Measurements from ENCODE around the gene B3GALNT2. TPM values are rescaled to one million over a fixed set of nuclear protein-coding genes. Genes with fewer than 3 reads are reported as not detected.

The B3GALNT2 gene
- total RNA-seq, 4 donors from 2014 or later, result 38.3 to 56.9 (median 43.8) TPM

GRCh38 chr1:235429143-235429542 is 75.1 kb downstream of the B3GALNT2 start:
- no peaks in the 10 kb centered on the region for H3K27me3 ChIP-seq
- intact Hi-C loops (cut with DNase I), result no loop called here
- no peak overlapping the region for H3K4me3 ChIP-seq (replicated peaks in 1 of 3)
- H3K9me3 ChIP-seq, result no peaks in the 10 kb centered on the region
- 89 to 94% methylated on average over 5 of the region's 5 CpGs for WGBS, 2 donors
- H3K4me1 ChIP-seq, result no peaks in the 10 kb centered on the region
- no peak for DNase-seq
- H3K36me3 ChIP-seq, result peaks cover 0 to 4% of the 10 kb centered on the region in 2 donors
- TF ChIP-seq CTCF (IDR thresholded peaks at IDR 0.05) (no peak), POLR2A (IDR thresholded peaks at IDR 0.05) (no peak)
- no peak overlapping the region for H3K27ac ChIP-seq

DNA sequence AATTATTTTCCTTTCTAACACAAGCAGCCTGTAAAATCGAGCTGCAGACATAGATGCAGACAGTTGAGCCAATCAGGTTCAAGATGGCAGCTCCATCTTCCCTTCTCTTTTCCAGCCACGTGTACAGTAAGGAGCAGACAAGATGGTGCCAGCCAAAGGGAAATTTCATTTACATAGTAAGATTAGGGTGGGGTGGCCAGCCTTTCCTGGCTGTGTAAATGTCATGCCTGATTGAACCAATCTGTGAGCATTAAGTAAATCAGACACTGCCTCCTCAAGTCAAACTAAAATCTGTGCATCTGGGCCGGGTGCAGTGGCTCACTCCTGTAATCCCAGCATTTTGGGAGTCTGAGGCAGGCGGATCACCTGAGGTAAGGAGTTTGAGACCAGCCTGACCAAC is 76.8 kb downstream of the B3GALNT2 start:
- H3K27ac ChIP-seq, result no peak overlapping the region
- H3K4me1 ChIP-seq, result peaks cover 0 to 8% of the 10 kb centered on the region in 2 donors
- intact Hi-C loops (cut with DNase I), result no loop called here
- H3K9me3 ChIP-seq, result no peaks in the 10 kb centered on the region
- no peaks in the 10 kb centered on the region for H3K27me3 ChIP-seq
- no peaks in the 10 kb centered on the region for H3K36me3 ChIP-seq
- no peak for TF ChIP-seq POLR2A (IDR thresholded peaks at IDR 0.05)
- no peak for TF ChIP-seq CTCF (IDR thresholded peaks at IDR 0.05)
- no peak for DNase-seq
- WGBS, 2 donors, result 80 to 90% methylated on average over 4 of the region's 4 CpGs
- no peak overlapping the region for H3K4me3 ChIP-seq (replicated peaks in 1 of 3)

- Histone ChIP-seq H3K27ac (no peak overlapping the region), H3K9me3 (no peaks in the 10 kb centered on the region), H3K36me3 (no peaks in the 10 kb centered on the region), H3K4me3 (replicated peaks in 1 of 3) (no peak overlapping the region), H3K27me3 (no peaks in the 10 kb centered on the region), H3K4me1 (peaks cover 0 to 11% of the 10 kb centered on the region in 2 donors)
- intact Hi-C loops (cut with DNase I), result no loop called here
- TF ChIP-seq POLR2A (IDR thresholded peaks at IDR 0.05) (no peak), CTCF (IDR thresholded peaks at IDR 0.05) (no peak)
- 96 to 97% methylated on average over 13 of the region's 13 CpGs for WGBS, 2 donors
- no peak for DNase-seq
These were observed 77.6 kb downstream of the B3GALNT2 start for GRCh38 chr1:235426680-235427079.

GRCh38 chr1:235426143-235426542 is 78.1 kb downstream of the B3GALNT2 start:
- Histone ChIP-seq H3K27me3 (no peaks in the 10 kb centered on the region), H3K4me3 (replicated peaks in 1 of 3) (no peak overlapping the region), H3K36me3 (no peaks in the 10 kb centered on the region), H3K4me1 (peaks cover 0 to 15% of the 10 kb centered on the region in 2 donors), H3K9me3 (no peaks in the 10 kb centered on the region), H3K27ac (no peak overlapping the region)
- DNase-seq, result no peak
- no peak for TF ChIP-seq POLR2A (IDR thresholded peaks at IDR 0.05)
- no peak for TF ChIP-seq CTCF (IDR thresholded peaks at IDR 0.05)
- WGBS, 2 donors, result 95 to 96% methylated on average over 4 of the region's 4 CpGs
- intact Hi-C loops (cut with DNase I), result no loop called here

DNA sequence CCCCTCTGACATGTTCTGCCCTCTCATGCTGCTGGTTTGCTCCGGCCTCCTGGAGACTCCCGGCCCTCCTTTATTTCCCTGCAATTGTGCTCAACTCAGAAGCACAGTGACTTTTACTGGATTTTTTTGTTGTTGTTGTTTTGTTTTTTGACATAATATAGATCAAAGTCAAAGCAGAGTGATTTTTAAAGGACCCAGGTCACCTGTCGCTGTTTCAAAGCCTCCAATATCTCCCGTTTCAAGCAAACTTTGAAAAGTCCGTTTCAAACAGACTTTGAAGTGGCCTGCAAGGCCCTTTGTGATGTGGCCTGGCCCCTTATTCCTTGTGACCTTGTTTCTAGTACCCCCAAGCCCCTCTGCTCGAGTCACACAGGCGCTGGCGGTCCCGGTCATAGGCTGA is 78.9 kb downstream of the B3GALNT2 start:
- Histone ChIP-seq H3K27ac (no peak overlapping the region), H3K36me3 (no peaks in the 10 kb centered on the region), H3K9me3 (no peaks in the 10 kb centered on the region), H3K27me3 (no peaks in the 10 kb centered on the region), H3K4me1 (peaks cover 0 to 15% of the 10 kb centered on the region in 2 donors), H3K4me3 (replicated peaks in 1 of 3) (no peak overlapping the region)
- no peak for DNase-seq
- TF ChIP-seq POLR2A (IDR thresholded peaks at IDR 0.05), result no peak
- TF ChIP-seq CTCF (IDR thresholded peaks at IDR 0.05), result no peak
- 94 to 98% methylated on average over 9 of the region's 9 CpGs for WGBS, 2 donors
- intact Hi-C loops (cut with DNase I), result no loop called here
